ENCODE measurements around the gene MYRFL. TPM values are rescaled to one million over a fixed set of nuclear protein-coding genes. Genes with fewer than 3 reads are reported as not detected.
"Not testable (repeated sequence)": the region's sequence is repeated elsewhere in the genome, so short reads cannot be mapped to it uniquely, and the experiment has no call there.

MYRFL gene
- total and polyA plus RNA-seq, 10 donors, result 0.04 to 0.44 (median 0.20) TPM; not detected in 5

GRCh38 chr12:69991690-69992288 lies 166.8 kb downstream of the MYRFL start:
- DNase-seq, result no peak
- intact Hi-C loops (cut with DNase I; ENCODE audit: low total_unique reads), result no loop called here
- peaks cover 0 to 9% (median 3%) of the 10 kb centered on the region in 8 donors for H3K9me3 ChIP-seq
- peaks cover 0 to 15% (median 0%) of the 10 kb centered on the region in 6 donors for H3K4me1 ChIP-seq
- H3K36me3 ChIP-seq, result no peaks in the 10 kb centered on the region
- 91 to 93% (median 91%) methylated on average over 6 of the region's 6 CpGs for WGBS, 5 donors
- H3K4me3 ChIP-seq, result no peak overlapping the region
- no peaks in the 10 kb centered on the region for H3K27me3 ChIP-seq (replicated peaks in 1 of 7)
- no peak overlapping the region for H3K27ac ChIP-seq
- TF ChIP-seq POLR2AphosphoS5 (IDR thresholded peaks at IDR 0.05), result no peak
- TF ChIP-seq CTCF (IDR thresholded peaks at IDR 0.05 in 8 of 11, conservative IDR thresholded peaks at IDR 0.05 in 3 of 11), result no peak
- no peak for TF ChIP-seq POLR2A (IDR thresholded peaks at IDR 0.05)

- intact Hi-C loops (cut with DNase I; ENCODE audit: low total_unique reads), result no loop called here
- 68 to 82% (median 79%) methylated on average over 1 of the region's 1 CpG for WGBS, 5 donors
These were observed 168.4 kb downstream of the MYRFL start for GRCh38 chr12:69993433-69993832.

GRCh38 chr12:69994086-69994485 lies 169.1 kb downstream of the MYRFL start:
- H3K27ac ChIP-seq; H3K9me3 ChIP-seq; H3K27me3 ChIP-seq (replicated peaks in 1 of 7); H3K4me1 ChIP-seq; DNase-seq; H3K4me3 ChIP-seq; H3K36me3 ChIP-seq; intact Hi-C loops (cut with DNase I; ENCODE audit: low total_unique reads): not testable (repeated sequence)
- 79 to 95% (median 86%) methylated on average over 7 of the region's 7 CpGs for WGBS, 5 donors

More at GRCh38 chr12:69993433-69993832, 168.4 kb downstream of the MYRFL start:
- peaks cover 0 to 2% (median 0%) of the 10 kb centered on the region in 6 donors for H3K4me1 ChIP-seq
- H3K36me3 ChIP-seq, result no peaks in the 10 kb centered on the region
- DNase-seq, result no peak
- no peaks in the 10 kb centered on the region for H3K27me3 ChIP-seq (replicated peaks in 1 of 7)
- peaks cover 0 to 9% (median 3%) of the 10 kb centered on the region in 8 donors for H3K9me3 ChIP-seq
- H3K4me3 ChIP-seq, result no peak overlapping the region
- TF ChIP-seq POLR2A (IDR thresholded peaks at IDR 0.05) (no peak), POLR2AphosphoS5 (IDR thresholded peaks at IDR 0.05) (no peak), CTCF (IDR thresholded peaks at IDR 0.05 in 8 of 11, conservative IDR thresholded peaks at IDR 0.05 in 3 of 11) (no peak)
- H3K27ac ChIP-seq, result no peak overlapping the region

DNA sequence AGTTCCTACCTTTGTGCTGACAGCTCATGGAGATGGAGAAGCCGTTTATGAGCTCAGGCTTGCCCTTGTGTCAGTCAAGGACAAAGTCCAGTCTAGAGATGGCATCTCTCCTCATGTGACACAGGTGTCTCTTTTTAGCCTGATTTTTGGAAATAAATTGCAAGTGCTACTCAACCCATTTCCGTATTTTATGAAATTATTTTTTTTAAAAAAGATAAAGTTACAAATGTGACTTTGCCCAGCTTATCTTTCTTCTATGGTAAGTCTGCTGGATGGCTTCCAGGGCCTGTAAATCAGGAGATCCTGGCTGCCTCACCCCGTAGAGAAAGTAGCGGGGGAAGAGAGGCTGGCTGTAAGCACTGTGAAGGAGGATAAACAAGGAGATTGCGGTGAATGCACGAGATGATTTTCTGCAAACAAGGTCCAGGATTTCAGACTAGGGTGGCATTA lies 169.7 kb downstream of the MYRFL start:
- Histone ChIP-seq H3K4me1 (no peaks in the 10 kb centered on the region), H3K27ac (no peak overlapping the region), H3K9me3 (peaks cover 0 to 9% (median 3%) of the 10 kb centered on the region in 8 donors), H3K27me3 (replicated peaks in 1 of 7) (no peaks in the 10 kb centered on the region), H3K36me3 (no peaks in the 10 kb centered on the region), H3K4me3 (no peak overlapping the region)
- WGBS, 5 donors, result 67 to 84% (median 77%) methylated on average over 6 of the region's 6 CpGs
- DNase-seq, result no peak
- TF ChIP-seq CTCF (IDR thresholded peaks at IDR 0.05 in 8 of 11, conservative IDR thresholded peaks at IDR 0.05 in 3 of 11) (no peak), POLR2AphosphoS5 (IDR thresholded peaks at IDR 0.05) (no peak), POLR2A (IDR thresholded peaks at IDR 0.05) (no peak)
- intact Hi-C loops (cut with DNase I; ENCODE audit: low total_unique reads), result no loop called here

Data from spleen (tissue), 11 donors.